Measurements from ENCODE around the gene WDFY3. TPM values are rescaled to one million over a fixed set of nuclear protein-coding genes. Genes with fewer than 3 reads are reported as not detected.

WDFY3 gene
- total RNA-seq, 1 donor from 2014 or later = 55.8 TPM

DNA sequence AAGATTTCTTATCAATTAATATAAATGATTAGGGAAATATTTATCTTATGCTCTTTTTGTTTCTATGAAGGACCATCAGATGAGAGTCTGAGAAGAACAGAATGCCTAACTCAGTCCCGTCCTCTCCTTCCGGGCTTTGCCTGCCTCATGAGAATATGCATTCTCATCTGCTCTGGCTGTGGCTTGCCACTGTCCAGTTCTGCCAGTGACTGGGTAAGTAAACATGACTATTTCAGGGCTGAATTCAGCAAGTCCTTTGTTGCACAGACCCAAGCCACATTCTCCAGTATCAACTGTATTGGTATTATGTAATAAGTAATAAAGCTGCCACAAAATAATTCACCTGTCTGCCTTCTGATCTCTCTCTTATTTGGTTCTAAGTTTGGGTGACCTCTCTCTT is 110.7 kb downstream of the WDFY3 start:
- H3K27me3 Mint-ChIP-seq (ENCODE audit: insufficient read depth, low read depth) = peaks cover 2% of the 10 kb centered on the region
- H3K36me3 ChIP-seq = no peaks in the 10 kb centered on the region
- no peaks in the 10 kb centered on the region for H3K9me3 ChIP-seq (ENCODE audit: low read depth)
- no peak overlapping the region for H3K4me3 ChIP-seq
- H3K27ac Mint-ChIP-seq = no peak overlapping the region
- H3F3A ChIP-seq (ENCODE audit: low read depth) = no peaks in the 10 kb centered on the region
- peaks cover 28% of the 10 kb centered on the region for H3K79me2 ChIP-seq (ENCODE audit: low read depth)
- H3K4me3 Mint-ChIP-seq = no peak overlapping the region
- no peak overlapping the region for H3K9ac ChIP-seq
- no peaks in the 10 kb centered on the region for H3K27me3 ChIP-seq
- H3K4me1 Mint-ChIP-seq = peaks cover 21% of the 10 kb centered on the region
- H2AFZ ChIP-seq (replicated peaks) = no peak overlapping the region
- H3K4me1 ChIP-seq = peaks cover 21% of the 10 kb centered on the region
- H3K9me3 Mint-ChIP-seq = no peaks in the 10 kb centered on the region
- H3K36me3 Mint-ChIP-seq = peaks cover 24% of the 10 kb centered on the region
- H4K20me1 ChIP-seq (ENCODE audit: low read depth) = peaks cover 20% of the 10 kb centered on the region
- H3K27ac ChIP-seq = peak overlapping the region; percentile 20
- DNase-seq (ENCODE audit: low spot score) = peak; percentile 18
- H3K4me2 ChIP-seq = peak overlapping the region; percentile 69
- TF ChIP-seq EZH2phosphoT487 (IDR thresholded peaks at IDR 0.05) = no peak
- TF ChIP-seq EZH2 (IDR thresholded peaks at IDR 0.05) = no peak
- TF ChIP-seq, protein P1, sequence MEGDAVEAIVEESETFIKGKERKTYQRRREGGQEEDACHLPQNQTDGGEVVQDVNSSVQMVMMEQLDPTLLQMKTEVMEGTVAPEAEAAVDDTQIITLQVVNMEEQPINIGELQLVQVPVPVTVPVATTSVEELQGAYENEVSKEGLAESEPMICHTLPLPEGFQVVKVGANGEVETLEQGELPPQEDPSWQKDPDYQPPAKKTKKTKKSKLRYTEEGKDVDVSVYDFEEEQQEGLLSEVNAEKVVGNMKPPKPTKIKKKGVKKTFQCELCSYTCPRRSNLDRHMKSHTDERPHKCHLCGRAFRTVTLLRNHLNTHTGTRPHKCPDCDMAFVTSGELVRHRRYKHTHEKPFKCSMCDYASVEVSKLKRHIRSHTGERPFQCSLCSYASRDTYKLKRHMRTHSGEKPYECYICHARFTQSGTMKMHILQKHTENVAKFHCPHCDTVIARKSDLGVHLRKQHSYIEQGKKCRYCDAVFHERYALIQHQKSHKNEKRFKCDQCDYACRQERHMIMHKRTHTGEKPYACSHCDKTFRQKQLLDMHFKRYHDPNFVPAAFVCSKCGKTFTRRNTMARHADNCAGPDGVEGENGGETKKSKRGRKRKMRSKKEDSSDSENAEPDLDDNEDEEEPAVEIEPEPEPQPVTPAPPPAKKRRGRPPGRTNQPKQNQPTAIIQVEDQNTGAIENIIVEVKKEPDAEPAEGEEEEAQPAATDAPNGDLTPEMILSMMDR (IDR thresholded peaks at IDR 0.05) = no peak

DNA sequence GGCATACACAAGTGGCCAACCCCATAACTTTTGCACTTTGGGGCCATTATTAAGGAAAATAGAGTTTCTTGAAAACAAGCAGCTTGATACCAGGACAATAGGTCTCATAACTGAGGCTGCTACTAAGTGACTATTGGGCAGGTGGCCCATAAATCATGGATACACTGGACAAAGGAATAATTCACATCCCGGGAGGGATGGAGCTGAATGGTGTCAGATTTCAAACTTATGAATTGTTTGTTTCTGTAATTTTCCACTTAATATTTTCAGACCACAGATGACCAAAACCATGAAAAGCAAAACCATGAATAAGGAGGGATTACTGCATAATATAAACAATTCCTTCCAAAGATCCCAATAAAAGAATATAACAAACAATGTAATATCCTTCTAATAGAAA is 114.4 kb downstream of the WDFY3 start:
- Histone ChIP-seq H3K36me3 (peaks cover 13% of the 10 kb centered on the region), H3K9ac (no peak overlapping the region), H3K4me1 (peaks cover 15% of the 10 kb centered on the region), H4K20me1 (ENCODE audit: low read depth) (peaks cover 11% of the 10 kb centered on the region), H3K4me2 (no peak overlapping the region), H3K79me2 (ENCODE audit: low read depth) (peaks cover 22% of the 10 kb centered on the region), H3K27me3 (no peaks in the 10 kb centered on the region), H3K4me3 (no peak overlapping the region), H2AFZ (replicated peaks) (no peak overlapping the region), H3K27ac (no peak overlapping the region), H3K9me3 (ENCODE audit: low read depth) (peaks cover 7% of the 10 kb centered on the region), H3F3A (ENCODE audit: low read depth) (peaks cover 6% of the 10 kb centered on the region)
- no peak for DNase-seq (ENCODE audit: low spot score)
- Mint-ChIP-seq H3K4me1 (peaks cover 11% of the 10 kb centered on the region), H3K4me3 (no peak overlapping the region), H3K36me3 (peaks cover 35% of the 10 kb centered on the region), H3K27me3 (ENCODE audit: insufficient read depth, low read depth) (peaks cover 2% of the 10 kb centered on the region), H3K9me3 (peaks cover 8% of the 10 kb centered on the region), H3K27ac (no peak overlapping the region)
- no peak for TF ChIP-seq EZH2phosphoT487 (IDR thresholded peaks at IDR 0.05)
- TF ChIP-seq, protein P1 (IDR thresholded peaks at IDR 0.05) = no peak
- TF ChIP-seq EZH2 (IDR thresholded peaks at IDR 0.05) = no peak

DNA sequence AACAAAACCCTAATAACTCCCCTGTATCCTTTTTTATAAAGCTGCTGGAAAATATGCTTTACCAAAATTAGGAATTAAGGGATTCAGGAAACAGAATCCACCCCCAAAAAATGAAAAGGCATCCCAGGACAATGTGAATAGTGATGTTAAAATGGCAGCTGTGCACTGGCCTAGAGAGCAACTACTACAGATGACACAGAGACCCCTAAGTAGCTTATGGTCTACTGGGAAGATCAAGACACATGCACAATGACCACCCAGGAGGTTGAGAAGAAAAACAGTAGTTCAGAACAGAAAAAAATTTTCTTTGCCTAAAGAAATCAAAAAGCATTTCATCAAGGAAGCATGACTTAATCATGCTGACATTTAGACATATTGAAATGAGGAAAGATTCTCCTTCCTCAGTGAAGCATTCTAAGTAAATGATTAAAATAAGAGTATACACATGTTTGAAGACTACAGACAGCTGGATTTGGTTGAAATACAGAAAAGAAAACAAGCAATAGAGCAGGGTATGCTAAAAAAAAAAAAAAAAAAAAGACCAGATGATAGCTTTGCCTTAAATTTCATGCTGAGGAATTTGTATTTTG is 117.3 kb downstream of the WDFY3 start:
- Histone ChIP-seq H2AFZ (replicated peaks) (no peak overlapping the region), H3K79me2 (ENCODE audit: low read depth) (peaks cover 3% of the 10 kb centered on the region), H3K4me3 (no peak overlapping the region), H3K9me3 (ENCODE audit: low read depth) (peaks cover 7% of the 10 kb centered on the region), H4K20me1 (ENCODE audit: low read depth) (no peaks in the 10 kb centered on the region), H3K36me3 (peaks cover 24% of the 10 kb centered on the region), H3K4me2 (no peak overlapping the region), H3K27me3 (no peaks in the 10 kb centered on the region), H3K4me1 (no peaks in the 10 kb centered on the region), H3F3A (ENCODE audit: low read depth) (peaks cover 6% of the 10 kb centered on the region), H3K27ac (no peak overlapping the region), H3K9ac (no peak overlapping the region)
- Mint-ChIP-seq H3K27me3 (ENCODE audit: insufficient read depth, low read depth) (no peaks in the 10 kb centered on the region), H3K4me3 (no peak overlapping the region), H3K36me3 (peaks cover 46% of the 10 kb centered on the region), H3K9me3 (peaks cover 8% of the 10 kb centered on the region), H3K4me1 (no peaks in the 10 kb centered on the region), H3K27ac (no peak overlapping the region)
- TF ChIP-seq, protein P1 (IDR thresholded peaks at IDR 0.05) = no peak
- TF ChIP-seq EZH2 (IDR thresholded peaks at IDR 0.05) = no peak
- TF ChIP-seq EZH2phosphoT487 (IDR thresholded peaks at IDR 0.05) = no peak
- DNase-seq (ENCODE audit: low spot score) = no peak
